OCI-M2 (cell line): ENCODE data around the gene KDF1.

Experiments
- DNase-seq: peaks from one replicate; lab custom pipeline; 2025; ENCODE audit not compliant: unreplicated experiment; lab: John Stamatoyannopoulos, UW

KDF1 gene, protein sequence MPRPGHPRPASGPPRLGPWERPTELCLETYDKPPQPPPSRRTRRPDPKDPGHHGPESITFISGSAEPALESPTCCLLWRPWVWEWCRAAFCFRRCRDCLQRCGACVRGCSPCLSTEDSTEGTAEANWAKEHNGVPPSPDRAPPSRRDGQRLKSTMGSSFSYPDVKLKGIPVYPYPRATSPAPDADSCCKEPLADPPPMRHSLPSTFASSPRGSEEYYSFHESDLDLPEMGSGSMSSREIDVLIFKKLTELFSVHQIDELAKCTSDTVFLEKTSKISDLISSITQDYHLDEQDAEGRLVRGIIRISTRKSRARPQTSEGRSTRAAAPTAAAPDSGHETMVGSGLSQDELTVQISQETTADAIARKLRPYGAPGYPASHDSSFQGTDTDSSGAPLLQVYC

DNA sequence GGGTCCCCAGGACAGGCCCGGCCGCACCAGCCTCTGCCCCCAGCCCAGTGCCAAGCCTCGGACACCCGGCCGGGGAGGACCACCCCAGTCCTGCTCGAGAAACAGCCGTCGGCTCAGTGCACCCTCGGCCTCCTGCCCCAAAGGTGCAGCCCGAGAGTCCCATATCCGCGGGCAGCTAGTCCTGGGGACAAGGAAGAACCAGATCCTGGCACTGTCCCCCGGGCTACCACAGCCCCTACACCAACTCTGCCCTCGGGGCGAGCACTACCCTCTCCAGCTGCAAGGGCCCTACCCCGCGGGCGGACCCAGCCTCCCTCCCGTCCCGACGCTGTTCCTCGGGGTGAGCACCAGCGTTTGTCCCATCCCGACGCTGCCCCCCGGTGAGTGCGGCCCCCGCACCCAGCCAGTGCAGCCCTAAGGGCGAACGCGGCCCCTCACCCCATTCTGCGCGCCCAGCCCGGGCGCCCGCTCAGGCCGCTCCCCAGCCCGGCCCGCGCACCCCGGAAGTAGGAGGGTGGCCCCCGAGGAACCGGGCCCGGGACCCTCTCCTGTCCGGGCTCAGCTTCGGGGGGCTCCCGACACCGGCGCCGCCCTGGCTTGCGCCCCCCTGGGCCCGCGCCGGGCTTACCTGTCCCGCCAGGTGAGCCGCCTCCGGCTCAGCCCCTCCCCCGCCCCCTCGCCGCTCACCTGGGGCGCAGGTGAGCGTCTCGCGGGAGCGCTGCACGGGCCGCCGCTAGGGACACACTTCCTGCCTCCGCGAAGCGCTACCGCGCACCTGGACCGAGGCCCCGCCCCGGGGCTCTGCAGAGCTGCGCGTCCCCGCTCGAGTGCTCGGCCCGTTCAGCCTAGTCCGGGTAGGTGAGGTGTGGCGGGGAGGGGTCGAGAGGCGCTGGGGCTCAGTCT lies at the start of gene KDF1:
KDF1 (minus strand) TSS at position 747 of the 903 bp plus-strand sequence. CDS start 8,088 bp downstream, outside the sequence.
- DNase-seq: no peak

DNA sequence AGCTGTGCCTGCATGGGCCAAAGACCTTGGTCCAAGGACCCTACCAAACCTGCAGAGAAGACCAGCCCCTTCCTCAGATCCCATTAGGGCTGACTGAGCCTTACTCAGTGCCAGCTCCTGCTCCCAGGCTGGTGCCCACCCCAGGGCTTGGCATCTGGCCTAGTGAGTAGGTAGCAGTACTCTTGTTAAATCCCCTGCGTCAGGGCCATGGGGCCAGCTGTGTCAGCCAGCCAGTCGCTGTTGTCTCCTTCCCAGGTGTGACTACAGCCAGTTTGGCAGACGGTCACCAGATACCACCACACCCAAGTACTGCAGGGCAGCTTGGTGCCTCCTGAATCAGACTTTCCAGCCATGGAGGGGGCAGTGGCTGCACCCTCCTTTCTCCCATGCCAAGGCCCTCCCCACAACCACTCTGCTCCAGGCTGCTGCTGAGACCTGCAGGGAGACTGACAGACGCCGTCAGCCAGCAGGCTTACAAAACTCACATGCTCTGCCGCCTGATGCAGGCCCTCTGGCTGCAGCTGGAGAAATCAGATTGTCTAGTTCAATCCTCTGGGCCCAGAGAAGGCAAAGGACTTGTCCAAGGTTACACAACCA lies 49.4 kb upstream of the KDF1 start:
- DNase-seq: no peak

DNA sequence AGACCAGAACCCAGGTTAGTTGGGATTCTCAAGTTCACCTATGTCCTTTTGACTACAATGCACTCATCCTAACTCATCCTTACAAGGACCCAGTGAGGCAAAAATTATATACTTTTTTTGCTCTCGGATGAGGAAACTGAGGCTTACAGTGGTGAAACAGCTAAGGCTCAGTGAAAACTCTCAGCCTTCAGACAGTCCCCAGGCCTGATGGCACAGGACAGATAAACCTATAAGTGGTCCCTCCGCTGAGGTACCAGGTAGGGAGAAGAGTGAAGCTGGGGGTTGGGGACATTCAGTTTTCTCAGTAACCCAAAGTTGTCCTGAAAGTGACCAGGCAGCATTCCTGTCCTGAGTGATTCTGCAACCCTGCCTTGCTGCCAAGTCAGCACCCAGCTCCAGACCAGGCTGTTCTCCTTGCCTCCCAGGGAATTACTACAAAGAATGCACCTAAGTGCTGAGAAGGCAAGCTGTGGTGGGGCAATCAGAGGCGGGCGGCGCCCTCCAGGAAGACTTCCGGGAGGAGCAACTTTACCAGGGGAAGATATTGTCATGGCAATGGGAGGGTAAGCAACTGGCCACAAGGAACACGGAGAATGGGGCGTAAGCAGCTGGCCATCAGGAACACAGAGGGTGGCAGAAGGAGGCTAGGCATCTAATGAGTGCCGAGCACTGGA lies 47.8 kb upstream of the KDF1 start:
- DNase-seq: no peak

DNA sequence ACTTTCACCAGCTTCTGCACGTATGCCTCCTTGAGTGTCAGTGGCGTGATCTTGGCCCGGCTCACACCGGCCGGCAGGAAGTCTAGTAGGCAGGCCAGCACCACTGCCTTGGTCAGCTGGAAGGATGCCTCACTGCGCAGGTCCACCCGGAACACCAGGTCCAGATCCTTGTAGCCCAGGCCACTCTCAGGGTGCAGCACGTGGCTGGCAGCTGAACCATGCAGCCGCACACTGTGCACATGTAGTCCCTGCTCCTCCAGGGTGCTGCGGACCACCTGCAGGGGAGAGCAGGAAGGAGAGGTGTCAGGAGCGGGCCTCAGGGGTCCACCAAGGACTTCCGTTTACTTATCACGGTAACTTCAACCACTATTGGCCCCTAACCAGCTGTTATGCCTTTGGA lies 46.4 kb upstream of the KDF1 start:
- DNase-seq: no peak

DNA sequence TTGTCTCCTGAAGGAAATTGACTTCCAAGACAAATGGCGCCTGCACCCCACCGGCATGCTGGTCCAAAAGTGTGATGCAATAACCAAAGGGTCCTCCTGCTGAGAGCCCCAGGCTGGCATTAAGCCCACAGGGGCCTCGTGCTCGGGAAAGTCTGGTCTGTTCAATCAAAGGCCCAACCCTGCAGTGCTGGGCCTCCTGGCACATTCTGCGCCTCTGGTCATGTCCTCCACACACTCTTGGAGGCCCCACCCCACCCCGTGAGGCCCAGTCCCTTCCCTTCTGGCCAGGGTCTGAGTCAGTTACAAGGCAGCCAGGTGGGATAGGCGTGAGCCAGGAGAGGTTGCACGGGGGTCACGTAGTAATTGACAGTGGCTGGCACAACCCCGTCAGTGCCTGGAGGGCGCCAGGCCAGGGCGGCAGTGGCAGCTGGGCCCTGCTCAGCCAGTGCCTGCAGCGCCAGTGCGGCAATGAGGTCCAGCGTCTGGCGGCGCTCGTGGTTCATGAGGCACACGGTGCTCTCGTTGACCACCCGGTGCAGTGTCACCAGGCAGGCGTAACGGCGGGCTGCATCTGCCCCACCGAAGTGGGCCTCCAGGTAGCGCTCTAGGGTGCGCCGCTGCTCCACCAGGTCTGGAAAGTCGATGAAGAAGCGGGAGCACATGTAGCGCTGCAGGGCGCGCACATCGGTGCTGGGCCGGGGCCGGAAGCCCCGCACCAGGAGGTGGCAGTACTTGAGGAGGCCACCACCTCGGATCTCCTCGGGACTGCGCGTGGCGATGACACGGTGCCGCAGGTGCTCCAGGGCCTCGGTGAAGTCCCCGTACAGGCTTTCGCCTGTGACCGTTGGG lies 45.6 kb upstream of the KDF1 start:
- DNase-seq: no peak

DNA sequence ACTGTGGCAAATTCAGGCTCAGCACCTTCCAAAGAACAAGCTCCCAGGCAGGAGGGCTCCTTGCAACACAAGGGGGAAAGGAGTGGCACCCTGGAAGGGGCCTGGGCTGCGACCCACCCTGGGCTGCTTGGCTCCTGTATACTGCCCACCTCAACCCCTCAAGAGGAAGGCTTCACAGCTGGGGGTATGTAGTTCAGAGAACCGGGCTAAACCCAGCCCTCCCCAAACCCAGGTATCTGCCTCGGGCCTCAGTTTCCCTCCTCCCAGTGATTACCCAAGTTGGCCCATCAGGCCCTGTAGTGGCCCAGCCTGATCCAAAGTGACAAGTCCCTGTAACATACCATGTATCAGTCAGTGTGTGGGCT lies 44.9 kb upstream of the KDF1 start:
- no peak for DNase-seq

DNA sequence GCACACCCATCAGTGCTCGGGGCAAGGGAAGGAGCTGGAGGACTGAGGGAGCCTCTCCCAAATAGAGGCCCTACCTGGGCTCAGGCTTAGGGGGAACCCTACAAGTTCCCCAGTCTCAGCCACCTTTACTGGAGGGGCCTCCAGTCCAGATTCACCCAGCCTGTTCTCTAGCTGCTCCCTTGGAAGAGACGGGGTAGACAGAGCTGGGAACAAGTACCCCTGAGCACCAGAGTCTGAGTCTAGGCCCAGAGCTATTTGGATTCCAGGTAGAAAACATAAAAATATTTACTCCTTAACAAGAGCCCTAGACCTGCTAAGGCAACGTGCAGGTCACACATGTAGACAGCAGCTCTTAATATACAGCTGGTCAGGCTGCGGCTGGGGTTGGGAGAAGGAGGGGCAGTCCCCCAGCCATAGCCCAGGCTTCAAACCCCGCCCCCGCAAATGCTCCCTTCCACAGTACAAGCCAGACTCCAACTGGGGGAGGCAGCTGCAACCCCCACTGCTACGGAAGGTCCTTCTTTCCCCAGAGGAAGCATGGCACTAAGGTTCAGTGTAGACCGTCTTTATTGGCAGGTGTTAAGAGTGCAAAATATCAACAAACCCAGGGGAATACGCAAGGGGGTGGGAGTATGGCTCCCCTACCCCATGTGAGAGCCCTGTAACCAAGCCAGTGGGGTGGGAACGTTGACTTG lies 44.4 kb upstream of the KDF1 start:
- DNase-seq: no peak

DNA sequence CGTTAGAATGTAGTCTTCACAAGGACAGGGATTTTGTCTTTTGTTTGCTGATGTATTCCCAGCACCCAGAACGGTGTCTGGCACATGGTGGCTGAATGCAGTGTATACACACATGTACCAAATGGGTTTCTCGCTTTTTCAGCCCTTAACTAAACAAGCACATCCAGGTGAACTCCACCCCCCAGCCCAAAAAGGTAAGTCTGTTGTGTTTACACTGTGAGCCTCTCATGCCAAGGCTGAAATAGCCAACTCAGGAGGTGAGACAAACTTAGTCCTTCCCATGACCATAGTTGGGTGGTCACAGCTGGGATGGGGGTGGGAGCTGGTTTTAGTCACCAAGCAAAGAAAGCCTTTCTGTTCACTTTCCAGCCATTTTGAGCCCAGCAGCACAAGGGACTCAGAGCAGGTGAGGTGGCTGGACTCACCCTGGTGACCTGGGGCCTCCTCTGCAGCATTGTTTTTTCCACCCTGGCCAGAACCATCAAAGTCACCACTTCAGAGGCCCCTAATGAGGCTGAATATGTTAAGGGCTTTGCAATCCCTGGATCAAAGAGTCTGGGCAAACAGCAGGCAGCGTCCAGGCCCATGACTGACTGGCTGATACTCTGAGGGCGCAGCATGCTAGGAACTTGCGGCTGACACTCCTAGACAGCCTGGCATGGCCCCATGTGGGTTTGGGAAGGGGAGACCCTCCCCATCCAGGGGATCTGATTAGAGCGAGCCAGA lies 43.6 kb upstream of the KDF1 start:
- DNase-seq: no peak

DNA sequence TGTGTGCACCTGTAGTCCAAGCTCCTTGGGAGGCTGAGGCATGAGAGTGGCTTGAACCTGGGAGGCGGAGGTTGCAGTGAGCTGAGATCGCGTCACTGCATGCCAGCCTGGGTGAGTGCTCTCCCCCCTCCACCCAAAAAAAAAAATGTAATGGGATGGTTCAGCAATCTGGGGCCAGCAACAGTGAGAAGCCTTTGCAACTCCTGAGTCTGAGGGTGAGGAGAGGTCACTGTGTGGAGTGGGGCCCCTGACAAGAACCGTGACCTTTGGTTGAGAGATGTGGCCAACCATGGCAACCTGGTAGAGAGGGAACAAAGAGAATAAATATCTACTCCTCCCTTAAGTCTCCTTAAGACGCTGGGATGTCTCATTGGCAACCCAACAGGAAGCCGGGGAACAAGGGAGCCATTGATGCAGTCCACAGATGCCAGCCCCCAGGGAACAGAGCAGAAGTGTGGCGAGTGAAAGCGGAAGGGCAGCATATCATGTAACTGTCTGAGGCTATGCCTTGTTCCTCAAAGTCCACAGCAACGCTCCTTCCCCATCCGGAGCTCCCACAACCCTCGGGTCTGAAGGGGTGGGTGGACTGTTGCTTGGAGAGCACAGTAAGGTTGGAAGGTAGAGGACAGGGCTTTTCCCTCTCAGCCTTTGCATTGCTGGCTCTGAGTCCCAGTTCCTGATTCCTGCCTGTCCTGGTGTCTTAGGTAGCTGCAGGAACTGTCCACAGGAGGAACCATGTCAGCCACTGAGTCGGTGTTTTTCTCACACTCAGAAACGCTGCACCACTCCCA lies 41.5 kb upstream of the KDF1 start:
- DNase-seq: no peak

DNA sequence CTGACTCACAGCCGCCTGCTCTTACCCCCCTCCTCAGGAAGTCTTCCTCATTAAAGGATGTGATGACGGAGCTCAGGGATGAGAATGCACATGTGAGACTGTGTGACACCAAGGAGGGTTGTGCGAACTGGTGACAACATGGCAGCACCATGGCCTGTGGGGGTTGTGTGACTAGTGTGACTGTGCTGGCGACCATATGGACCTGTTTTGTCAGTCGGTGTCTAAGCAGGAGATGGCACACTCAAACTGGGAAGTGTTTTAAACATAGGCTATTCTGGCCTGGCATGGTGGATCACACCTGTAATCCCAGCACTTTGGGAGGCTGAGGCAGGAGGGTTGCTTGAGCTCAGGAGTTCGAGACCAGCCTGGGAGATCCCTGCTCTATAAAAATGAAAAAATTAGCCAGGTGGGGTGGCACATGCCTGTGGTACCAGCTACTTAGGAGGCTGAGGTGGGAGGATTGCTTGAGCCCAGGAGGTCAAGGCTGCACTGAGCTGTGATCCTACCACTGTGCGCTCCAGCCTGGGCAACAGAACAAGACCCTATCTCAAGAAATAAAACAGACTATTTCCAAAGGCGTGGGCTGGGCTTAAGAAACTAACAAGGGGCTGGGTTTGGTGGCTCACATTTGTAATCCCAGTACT lies 40.7 kb upstream of the KDF1 start:
- DNase-seq: no peak

DNA sequence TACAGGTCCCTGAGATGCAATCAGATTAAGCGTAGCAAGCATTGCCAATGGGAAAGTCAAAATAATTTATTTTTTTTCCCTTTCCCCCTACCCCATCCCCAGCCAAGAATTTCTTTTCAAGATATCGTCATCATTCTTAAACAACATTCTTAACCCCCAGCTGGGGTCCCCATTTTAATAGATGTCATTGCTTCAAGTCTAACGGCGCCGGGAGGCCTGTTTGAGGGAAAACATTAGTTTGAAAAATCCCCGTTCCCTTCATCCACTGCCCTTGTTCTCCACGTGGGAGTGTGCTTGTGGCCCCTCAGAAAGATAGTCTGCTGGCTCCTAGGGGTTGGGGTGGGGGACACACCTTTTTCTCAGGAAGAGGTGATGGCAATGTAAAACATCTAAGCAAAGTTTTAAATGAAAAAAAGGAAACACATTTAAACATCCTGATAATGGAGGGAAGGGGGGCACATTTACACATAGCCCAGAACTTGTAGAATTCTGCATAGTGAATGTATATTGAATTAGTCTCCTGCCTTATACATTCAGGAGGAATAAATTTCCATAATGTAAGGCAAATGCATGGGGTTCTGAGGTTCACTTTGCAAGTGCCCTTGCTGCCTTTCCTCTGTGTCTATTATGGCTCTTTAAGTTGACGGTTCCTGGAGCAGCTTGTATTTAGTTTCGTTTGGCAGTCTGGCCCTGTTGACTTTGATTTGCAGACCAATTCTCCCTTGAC lies 40.0 kb upstream of the KDF1 start:
- no peak for DNase-seq

DNA sequence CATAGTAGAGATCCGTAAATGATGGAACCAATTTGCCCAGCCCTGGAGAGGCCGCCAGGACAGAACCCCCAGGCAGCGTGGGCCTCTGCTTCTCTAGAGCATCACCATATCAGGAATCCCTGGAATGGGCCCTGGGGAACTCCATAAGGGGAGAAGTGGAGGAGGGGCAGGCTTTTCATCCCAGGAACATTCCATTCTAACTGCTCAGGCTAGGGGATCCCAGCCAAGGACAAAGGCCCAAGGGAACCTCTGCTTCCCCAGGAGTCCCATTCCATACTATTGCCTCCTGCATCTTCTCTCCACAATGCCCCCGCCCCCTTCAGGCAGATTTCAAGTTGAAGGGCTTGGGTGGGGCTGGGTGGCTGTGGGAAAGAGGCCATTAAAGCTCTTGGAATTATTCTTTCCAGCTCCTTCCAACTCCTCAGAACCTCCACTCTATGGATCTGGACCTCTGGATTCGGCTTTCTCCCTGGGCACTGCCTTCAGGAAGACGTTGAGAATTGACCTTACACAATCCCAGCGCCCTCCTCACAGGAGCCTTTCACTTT lies 39.2 kb upstream of the KDF1 start:
- DNase-seq: no peak

DNA sequence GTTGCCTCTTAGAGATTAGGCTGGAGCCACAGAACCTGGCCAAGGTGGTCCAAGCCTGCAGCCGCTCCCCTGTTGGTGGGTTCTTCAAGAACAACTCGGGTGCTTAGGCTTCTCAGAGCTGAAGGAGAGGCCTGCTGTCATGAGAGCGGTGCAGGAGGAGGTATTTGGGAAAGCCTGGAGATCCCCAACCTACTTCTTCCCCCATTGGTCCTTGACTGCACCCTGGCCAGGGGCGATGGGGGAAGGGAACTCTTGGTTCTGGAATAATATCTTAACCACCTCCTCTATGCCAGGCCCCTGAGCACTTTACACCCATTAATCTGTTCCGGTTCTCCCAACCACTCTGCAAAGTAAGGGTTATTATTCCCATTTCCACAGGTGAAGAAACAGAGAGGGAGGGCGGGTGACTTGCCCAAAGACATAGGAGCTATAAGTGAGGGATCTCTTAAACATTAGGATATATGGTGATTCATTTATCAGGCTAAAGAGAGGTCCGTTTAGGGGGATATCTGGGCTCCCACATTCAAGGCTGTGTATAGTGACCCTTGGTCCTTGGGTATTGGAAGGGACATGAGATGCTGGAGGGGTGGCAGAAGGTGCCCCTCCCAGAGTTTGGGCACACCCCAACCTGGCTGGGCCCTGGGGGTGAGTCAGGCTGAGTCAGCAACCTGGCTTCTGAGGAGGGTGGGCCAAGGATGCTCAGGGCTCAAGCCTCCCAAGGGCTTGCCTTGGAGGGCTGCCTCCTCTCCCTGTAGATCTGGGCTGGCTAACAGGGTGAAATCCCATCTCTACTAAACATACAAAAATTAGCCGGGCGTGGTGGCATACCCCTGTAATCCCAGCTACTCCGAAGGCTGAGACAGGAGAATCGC lies 38.4 kb upstream of the KDF1 start:
- DNase-seq: no peak

DNA sequence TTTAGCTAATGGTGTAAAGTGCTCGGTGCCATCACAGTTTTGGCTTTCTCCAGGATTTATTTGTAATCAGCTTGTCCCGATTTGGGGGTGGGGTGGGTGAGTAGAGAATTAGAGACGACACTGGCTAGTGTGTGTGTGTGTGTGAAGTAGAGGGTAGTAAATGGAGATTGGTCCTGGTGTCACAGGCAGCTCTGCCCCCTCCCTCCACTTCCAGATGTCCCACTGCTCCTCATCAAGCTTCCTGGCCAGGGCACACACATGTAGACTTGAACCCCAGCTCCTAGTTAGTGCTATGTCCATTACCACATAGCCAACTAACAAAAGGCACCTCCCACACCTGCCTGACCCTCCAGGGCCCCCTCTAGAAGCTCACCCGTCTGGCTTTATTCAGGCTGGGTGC lies 36.4 kb upstream of the KDF1 start:
- no peak for DNase-seq

DNA sequence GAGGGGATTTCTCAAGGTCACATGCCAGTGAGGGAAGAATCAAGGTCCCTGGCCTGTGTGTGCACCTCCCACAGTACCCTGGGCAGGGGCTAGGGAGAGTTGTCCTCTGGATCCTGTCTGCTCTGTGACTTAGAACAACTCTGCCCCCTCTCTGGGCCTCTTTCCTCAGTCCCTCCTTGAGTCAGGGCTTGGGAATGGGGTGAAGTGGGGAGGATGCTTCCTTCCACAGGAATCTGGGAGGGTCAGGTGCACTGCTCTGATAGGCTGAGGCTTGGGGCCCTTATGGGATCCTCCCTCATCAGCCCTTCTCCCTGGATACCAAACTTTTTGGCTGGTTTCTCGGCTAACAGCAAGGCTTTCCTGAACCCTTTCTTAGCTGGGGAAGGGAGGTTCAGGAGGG lies 35.8 kb upstream of the KDF1 start:
- DNase-seq: no peak
